HepG2 (cell line): ENCODE results near the gene RTN1. TPM values are rescaled to one million over a fixed set of nuclear protein-coding genes. Genes with fewer than 3 reads are reported as not detected.

Experiments
- ATAC-seq: fragments of 200-7000 bp; cut with Tn5 transposase; 3 replicates; pipeline ENCODE4 v1.9.1; 2020; ENCODE audit warnings: mild to moderate bottlenecking, moderate library complexity
- BruUV-seq: library from RNA; stranded (reverse); fragments of 400-500 nt; replicated peaks from 2 replicates; lab custom pipeline; 2021; lab: Mats Ljungman, UMichigan
- CTCF ChIA-PET: fragments of 300-600 bp; formaldehyde crosslinking; extraction: SDS; loops from one replicate; lab custom pipeline; 2021; ENCODE audit warnings: low total read pairs, inconsistent platforms, low intra/inter-chr PET ratio; lab: Yijun Ruan, JAX
- POLR2A ChIA-PET: fragments of 350-600 bp; sonication (Branson Sonifier 250); formaldehyde crosslinking; loops from one replicate; lab custom pipeline; 2020; ENCODE audit warnings: antibody characterized with exemption, inconsistent platforms; lab: Yijun Ruan, JAX
- DNase-seq: peaks from one replicate; pipeline ENCODE4 v3.0.0-alpha.2; 2015; ENCODE audit warnings: low spot score
- FAIRE-seq: peaks from 3 replicates; lab custom pipeline; 2011; peaks lifted over from hg19 to GRCh38; lab: Jason Lieb, UNC
- H2AFZ ChIP-seq: one replicate; pipeline ENCODE4 v1.6.1; 2011; ENCODE audit warnings: low read length, inconsistent platforms
- H3K27ac ChIP-seq: fragments of 300-600 bp; 3 replicates; pipeline ENCODE4 v1.8.0; 2011; ENCODE audit warnings: mixed run types, mild to moderate bottlenecking, mixed read lengths, low read length, inconsistent platforms; ENCODE audit not compliant: insufficient read depth; ENCODE audit errors: extremely low read length
- H3K27me3 ChIP-seq, 2 experiments: fragments of 200-600 bp in 1 of 2; 2 replicates in 1 of 2; 3 replicates in 1 of 2; pipeline versions ENCODE4 v1.6.0 to v1.8.0; 2011; ENCODE audit warnings: low read length in 2 of 2, mild to moderate bottlenecking in 2 of 2, moderate library complexity in 2 of 2, inconsistent platforms in 1 of 2; ENCODE audit not compliant: insufficient read depth in 2 of 2, control insufficient read depth in 1 of 2
- H3K36me3 ChIP-seq, 2 experiments: fragments of 200-600 bp in 1 of 2; replicated peaks in 1 of 2; 2 replicates in 1 of 2; 3 replicates in 1 of 2; pipeline versions ENCODE4 v1.5.1 to v1.8.0; 2011; ENCODE audit warnings: low read length in 2 of 2, inconsistent platforms in 1 of 2; ENCODE audit not compliant: insufficient read depth in 2 of 2, control insufficient read depth in 1 of 2
- H3K4me1 ChIP-seq: 2 replicates; pipeline ENCODE4 v1.5.1; 2012; ENCODE audit warnings: low read length, inconsistent platforms; ENCODE audit not compliant: insufficient read depth
- H3K4me2 ChIP-seq: 2 replicates; pipeline ENCODE4 v1.6.0; 2011; ENCODE audit warnings: low read depth, low read length, inconsistent platforms
- H3K4me3 ChIP-seq, 3 experiments: fragments of 200-600 bp in 1 of 3; sonication (generic), shearing (Covaris generic) in 1 of 3; replicated peaks in 1 of 3; 2 replicates each; pipeline ENCODE4 v1.5.1; 2011 to 2016; ENCODE audit warnings: low read length in 3 of 3, inconsistent platforms in 2 of 3, low read depth in 2 of 3, mild to moderate bottlenecking in 2 of 3, control low read depth in 1 of 3, mixed read lengths in 1 of 3; ENCODE audit not compliant: insufficient read depth in 1 of 3
- H3K79me2 ChIP-seq: one replicate; pipeline ENCODE4 v1.6.1; 2011; ENCODE audit warnings: low read length, inconsistent platforms; ENCODE audit not compliant: insufficient read depth
- H3K9ac ChIP-seq: 2 replicates; pipeline ENCODE4 v1.6.0; 2011; ENCODE audit warnings: mild to moderate bottlenecking, low read depth, low read length, inconsistent platforms; ENCODE audit not compliant: insufficient read depth
- H3K9me3 ChIP-seq: 2 replicates; pipeline ENCODE4 v1.5.1; 2012; ENCODE audit warnings: mild to moderate bottlenecking, low read length
- H4K20me1 ChIP-seq: 2 replicates; pipeline ENCODE4 v1.6.0; 2011; ENCODE audit warnings: inconsistent platforms, mild to moderate bottlenecking, low read length, moderate library complexity; ENCODE audit not compliant: insufficient read depth
- CBX2 ChIP-seq, 2 experiments: fragments of 200-600 bp in 1 of 2; sonication (generic); formaldehyde crosslinking in 1 of 2; IDR thresholded peaks; 2 replicates each; pipeline versions ENCODE4 v1.7.0 to v1.8.1; 2018 to 2022; ENCODE audit warnings: low read depth in 2 of 2, low read length in 1 of 2, mild to moderate bottlenecking in 1 of 2, missing genetic modification reagents in 1 of 2
- KLF6 ChIP-seq: IDR thresholded peaks from 2 replicates; pipeline ENCODE4 v1.8.0; 2016; ENCODE audit warnings: missing biosample characterization, missing genetic modification reagents
- MAFK ChIP-seq, 2 experiments: IDR thresholded peaks in 1 of 2; conservative IDR thresholded peaks in 1 of 2; 2 replicates each; pipeline ENCODE4 v1.6.1; 2011; ENCODE audit warnings: improper control_type of control experiment in 2 of 2, low read length in 2 of 2
- TBX3 ChIP-seq: fragments of 450-650 bp; IDR thresholded peaks from 2 replicates; pipeline ENCODE4 v1.6.1; 2017; ENCODE audit warnings: antibody characterized with exemption, mild to moderate bottlenecking, inconsistent platforms, borderline replicate concordance
- U2AF1 ChIP-seq: fragments of 200-400 bp; formaldehyde crosslinking; optimal IDR thresholded peaks from 2 replicates; pipeline ENCODE3; 2017; ENCODE audit warnings: mild to moderate bottlenecking, low read depth, low read length
- ZBTB42 ChIP-seq: sonication (generic); formaldehyde crosslinking; IDR thresholded peaks from 2 replicates; pipeline ENCODE4 v1.5.0; 2020; ENCODE audit warnings: mild to moderate bottlenecking, missing genetic modification reagents
- ZSCAN12 ChIP-seq: sonication (generic); formaldehyde crosslinking; IDR thresholded peaks from 2 replicates; pipeline ENCODE4 v1.9.0; 2021; ENCODE audit warnings: mild to moderate bottlenecking, missing genetic modification reagents
- WGBS: methylation state at CpG from one replicate; pipeline ENCODE4 v1.1.6; 2017; ENCODE audit warnings: low lambda C conversion rate; 5-methylcytosine and 5-hydroxymethylcytosine counted together
- in situ Hi-C: cut with HindIII; loops from 2 replicates; pipeline ENCODE4 v1.10.0; 2017; ENCODE audit warnings: low pct_unique_long_range_greater_than_20kb; ENCODE audit not compliant: extremely low pct_ligation_motif_present
- intact Hi-C: fragments of 100-400 bp; cut with micrococcal nuclease; formaldehyde crosslinking; loops from one replicate; pipeline ENCODE4 v1.10.0; 2022; ENCODE audit not compliant: unreplicated experiment
- polyA plus RNA-seq, 8 experiments: library from polyadenylated mRNA; depleted of rRNA in 3 of 8; stranded (reverse) in 7 of 8; unstranded in 1 of 8; fragments of >200 nt; fragmentation: Illumina TruSeq in 4 of 8; extraction: Trizol in 4 of 8; gene quantifications; 2 replicates each; pipeline versions ENCODE4 v1.2.1 to v1.2.3, GENCODE V29; 2011 to 2016; ENCODE audit warnings: low read depth in 4 of 8, missing spikeins in 1 of 8, mixed read lengths in 1 of 8; ENCODE audit not compliant: insufficient read depth in 1 of 8
- total RNA-seq, 5 experiments: library from RNA; depleted of rRNA; stranded (reverse); fragments of >200 nt; fragmentation: Illumina TruSeq; extraction: Trizol; gene quantifications; 2 replicates each; pipeline ENCODE4 v1.2.3, GENCODE V29; 2016; ENCODE audit warnings: low read depth in 1 of 5
- TF ChIP-seq, protein P1 (sequence below): sonication (generic); formaldehyde crosslinking; IDR thresholded peaks from 2 replicates; pipeline ENCODE4 v1.4.0; 2020; ENCODE audit warnings: missing genetic modification reagents
- TF ChIP-seq, protein P2 (sequence below): IDR thresholded peaks from 2 replicates; pipeline ENCODE4 v1.6.1; 2016; ENCODE audit warnings: missing biosample characterization, missing genetic modification reagents, low read depth
- TF ChIP-seq, protein P3 (sequence below): sonication (generic); formaldehyde crosslinking; IDR thresholded peaks from 2 replicates; pipeline ENCODE4 v1.4.0; 2020; ENCODE audit warnings: missing genetic modification reagents
- TF ChIP-seq, protein P4 (sequence below): sonication (generic); formaldehyde crosslinking; conservative IDR thresholded peaks from 2 replicates; pipeline ENCODE4 v1.8.0; 2022; ENCODE audit warnings: low read depth, missing genetic modification reagents
- TF ChIP-seq, protein P5 (sequence below): sonication (generic); formaldehyde crosslinking; IDR thresholded peaks from 2 replicates; pipeline ENCODE4 v1.9.0; 2021; ENCODE audit warnings: missing genetic modification reagents, borderline replicate concordance

The RTN1 gene
- total and polyA plus RNA-seq, 2 of the 13 experiments (the other 11 are each of a cell fraction or from before 2014, with no cell fraction given), result 0.04 to 0.18 TPM

DNA sequence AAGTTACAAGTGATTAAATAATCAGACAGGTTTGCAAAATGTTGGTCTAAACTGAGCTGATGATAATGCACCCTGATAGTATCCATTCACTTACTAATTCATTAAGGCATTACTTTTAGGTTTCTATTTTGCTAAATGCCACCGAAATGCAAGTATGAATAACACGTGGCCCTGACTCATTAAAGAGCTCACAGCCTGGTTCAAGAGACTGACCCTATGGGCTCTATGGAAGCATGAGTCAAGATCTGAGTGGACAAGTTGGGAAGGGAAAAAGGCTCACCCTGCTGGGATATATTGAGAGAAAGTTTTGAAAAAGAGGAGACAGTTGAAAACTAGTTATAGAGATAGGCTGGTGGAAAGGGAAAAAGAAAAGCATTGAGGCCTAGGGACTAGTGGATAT is 34.6 kb upstream of the RTN1 start (continued):
- TF ChIP-seq, protein P1, sequence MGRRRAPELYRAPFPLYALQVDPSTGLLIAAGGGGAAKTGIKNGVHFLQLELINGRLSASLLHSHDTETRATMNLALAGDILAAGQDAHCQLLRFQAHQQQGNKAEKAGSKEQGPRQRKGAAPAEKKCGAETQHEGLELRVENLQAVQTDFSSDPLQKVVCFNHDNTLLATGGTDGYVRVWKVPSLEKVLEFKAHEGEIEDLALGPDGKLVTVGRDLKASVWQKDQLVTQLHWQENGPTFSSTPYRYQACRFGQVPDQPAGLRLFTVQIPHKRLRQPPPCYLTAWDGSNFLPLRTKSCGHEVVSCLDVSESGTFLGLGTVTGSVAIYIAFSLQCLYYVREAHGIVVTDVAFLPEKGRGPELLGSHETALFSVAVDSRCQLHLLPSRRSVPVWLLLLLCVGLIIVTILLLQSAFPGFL (CRISPR knock-in tag), result no peak
- TF ChIP-seq CBX2 (IDR thresholded peaks at IDR 0.05; ENCODE audit: low read depth, low read length) (no peak), CBX2 (CRISPR knock-in tag; IDR thresholded peaks at IDR 0.05; ENCODE audit: low read depth) (no peak), MAFK (conservative IDR thresholded peaks at IDR 0.05 in 1 of 2, IDR thresholded peaks at IDR 0.05 in 1 of 2; ENCODE audit: low read length in 2 of 2) (no peak), ZSCAN12 (CRISPR knock-in tag) (no peak), ZBTB42 (CRISPR knock-in tag) (no peak), TBX3 (no peak)
- TF ChIP-seq, protein P2, sequence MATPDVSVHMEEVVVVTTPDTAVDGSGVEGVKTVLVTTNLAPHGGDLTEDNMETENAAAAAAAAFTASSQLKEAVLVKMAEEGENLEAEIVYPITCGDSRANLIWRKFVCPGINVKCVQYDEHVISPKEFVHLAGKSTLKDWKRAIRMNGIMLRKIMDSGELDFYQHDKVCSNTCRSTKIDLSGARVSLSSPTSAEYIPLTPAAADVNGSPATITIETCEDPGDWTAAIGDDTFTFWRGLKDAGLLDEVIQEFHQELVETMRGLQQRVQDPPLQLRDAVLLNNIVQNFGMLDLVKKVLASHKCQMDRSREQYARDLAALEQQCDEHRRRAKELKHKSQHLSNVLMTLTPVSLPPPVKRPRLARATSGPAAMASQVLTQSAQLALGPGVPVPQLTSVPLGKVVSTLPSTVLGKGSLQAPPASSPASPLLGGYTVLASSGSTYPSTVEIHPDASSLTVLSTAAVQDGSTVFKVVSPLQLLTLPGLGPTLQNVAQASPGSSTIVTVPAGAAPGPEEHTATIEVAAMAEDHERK (CRISPR knock-in tag), result no peak
- TF ChIP-seq, protein P3, sequence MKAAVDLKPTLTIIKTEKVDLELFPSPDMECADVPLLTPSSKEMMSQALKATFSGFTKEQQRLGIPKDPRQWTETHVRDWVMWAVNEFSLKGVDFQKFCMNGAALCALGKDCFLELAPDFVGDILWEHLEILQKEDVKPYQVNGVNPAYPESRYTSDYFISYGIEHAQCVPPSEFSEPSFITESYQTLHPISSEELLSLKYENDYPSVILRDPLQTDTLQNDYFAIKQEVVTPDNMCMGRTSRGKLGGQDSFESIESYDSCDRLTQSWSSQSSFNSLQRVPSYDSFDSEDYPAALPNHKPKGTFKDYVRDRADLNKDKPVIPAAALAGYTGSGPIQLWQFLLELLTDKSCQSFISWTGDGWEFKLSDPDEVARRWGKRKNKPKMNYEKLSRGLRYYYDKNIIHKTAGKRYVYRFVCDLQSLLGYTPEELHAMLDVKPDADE (CRISPR knock-in tag), result no peak
- TF ChIP-seq, all 625 proteins: peak for 0

DNA sequence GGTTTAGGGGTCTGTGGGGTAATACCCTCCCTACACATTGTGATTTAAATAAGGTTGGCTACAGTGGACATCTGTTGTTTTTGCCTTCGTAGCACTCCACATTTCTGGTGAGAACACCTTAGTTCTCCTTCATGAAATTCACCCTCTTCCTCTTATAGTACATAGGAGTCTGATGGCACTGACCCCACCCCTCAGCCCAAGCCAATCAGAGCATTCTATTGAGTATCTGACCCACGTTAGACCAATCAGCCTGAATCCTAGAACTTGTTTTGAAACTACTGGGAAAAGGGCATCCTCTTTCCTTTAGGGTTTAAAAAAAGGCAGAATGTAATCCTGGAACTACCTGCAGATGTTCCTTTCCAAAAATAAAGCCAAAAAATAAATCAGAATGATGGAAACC is 33.6 kb upstream of the RTN1 start:
- no peak overlapping the region for H2AFZ ChIP-seq
- WGBS, result 2% methylated on average over 2 of the region's 2 CpGs
- no peaks in the 10 kb centered on the region for H3K27me3 ChIP-seq
- H3K79me2 ChIP-seq, result no peaks in the 10 kb centered on the region
- no peak overlapping the region for H3K27ac ChIP-seq
- no TSS peak for BruUV-seq
- H3K9ac ChIP-seq, result no peak overlapping the region
- H3K4me1 ChIP-seq, result no peaks in the 10 kb centered on the region
- in situ Hi-C loops (no loop called here), intact Hi-C loops (no loop called here)
- no peak for FAIRE-seq
- no peak for ATAC-seq
- no peaks in the 10 kb centered on the region for H3K36me3 ChIP-seq
- H3K9me3 ChIP-seq, result no peaks in the 10 kb centered on the region
- H3K4me2 ChIP-seq, result no peak overlapping the region
- CTCF ChIA-PET, result no interaction called here
- H3K4me3 ChIP-seq, result no peak overlapping the region
- no peaks in the 10 kb centered on the region for H4K20me1 ChIP-seq
- POLR2A ChIA-PET, result no interaction called here
- DNase-seq, result no peak
- no peak for TF ChIP-seq KLF6
- TF ChIP-seq, protein P4, sequence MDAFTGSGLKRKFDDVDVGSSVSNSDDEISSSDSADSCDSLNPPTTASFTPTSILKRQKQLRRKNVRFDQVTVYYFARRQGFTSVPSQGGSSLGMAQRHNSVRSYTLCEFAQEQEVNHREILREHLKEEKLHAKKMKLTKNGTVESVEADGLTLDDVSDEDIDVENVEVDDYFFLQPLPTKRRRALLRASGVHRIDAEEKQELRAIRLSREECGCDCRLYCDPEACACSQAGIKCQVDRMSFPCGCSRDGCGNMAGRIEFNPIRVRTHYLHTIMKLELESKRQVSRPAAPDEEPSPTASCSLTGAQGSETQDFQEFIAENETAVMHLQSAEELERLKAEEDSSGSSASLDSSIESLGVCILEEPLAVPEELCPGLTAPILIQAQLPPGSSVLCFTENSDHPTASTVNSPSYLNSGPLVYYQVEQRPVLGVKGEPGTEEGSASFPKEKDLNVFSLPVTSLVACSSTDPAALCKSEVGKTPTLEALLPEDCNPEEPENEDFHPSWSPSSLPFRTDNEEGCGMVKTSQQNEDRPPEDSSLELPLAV (CRISPR knock-in tag), result no peak
- TF ChIP-seq, protein P5, sequence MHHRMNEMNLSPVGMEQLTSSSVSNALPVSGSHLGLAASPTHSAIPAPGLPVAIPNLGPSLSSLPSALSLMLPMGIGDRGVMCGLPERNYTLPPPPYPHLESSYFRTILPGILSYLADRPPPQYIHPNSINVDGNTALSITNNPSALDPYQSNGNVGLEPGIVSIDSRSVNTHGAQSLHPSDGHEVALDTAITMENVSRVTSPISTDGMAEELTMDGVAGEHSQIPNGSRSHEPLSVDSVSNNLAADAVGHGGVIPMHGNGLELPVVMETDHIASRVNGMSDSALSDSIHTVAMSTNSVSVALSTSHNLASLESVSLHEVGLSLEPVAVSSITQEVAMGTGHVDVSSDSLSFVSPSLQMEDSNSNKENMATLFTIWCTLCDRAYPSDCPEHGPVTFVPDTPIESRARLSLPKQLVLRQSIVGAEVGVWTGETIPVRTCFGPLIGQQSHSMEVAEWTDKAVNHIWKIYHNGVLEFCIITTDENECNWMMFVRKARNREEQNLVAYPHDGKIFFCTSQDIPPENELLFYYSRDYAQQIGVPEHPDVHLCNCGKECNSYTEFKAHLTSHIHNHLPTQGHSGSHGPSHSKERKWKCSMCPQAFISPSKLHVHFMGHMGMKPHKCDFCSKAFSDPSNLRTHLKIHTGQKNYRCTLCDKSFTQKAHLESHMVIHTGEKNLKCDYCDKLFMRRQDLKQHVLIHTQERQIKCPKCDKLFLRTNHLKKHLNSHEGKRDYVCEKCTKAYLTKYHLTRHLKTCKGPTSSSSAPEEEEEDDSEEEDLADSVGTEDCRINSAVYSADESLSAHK (CRISPR knock-in tag), result no peak
- TF ChIP-seq U2AF1, result no peak
